ENCODE results near the gene LDAH. TPM values are rescaled to one million over a fixed set of nuclear protein-coding genes. Genes with fewer than 3 reads are reported as not detected.
A peak's percentile ranks its signal among the peaks of the same experiment; 100 is the strongest.

The LDAH gene
- total RNA-seq, 1 donor from 2014 or later: 18.3 TPM

DNA sequence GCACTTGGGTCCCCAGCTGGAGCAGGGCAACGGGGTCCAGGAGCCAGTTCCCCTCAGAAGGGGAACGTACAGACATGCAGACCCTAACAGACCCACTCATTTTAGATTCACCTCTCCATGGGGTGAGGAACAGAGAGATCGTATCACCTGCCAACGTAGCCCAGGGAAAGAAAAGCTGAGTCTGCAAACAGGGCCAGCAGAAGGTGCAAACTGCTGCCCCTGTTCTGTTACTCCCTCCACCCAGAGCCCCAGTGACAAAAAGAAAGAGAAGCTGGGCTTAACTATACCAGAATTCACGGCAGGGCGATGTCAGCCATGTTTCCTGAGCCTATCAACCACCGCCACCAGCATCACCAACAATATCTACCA lies 171.2 kb downstream of the LDAH start:
- no peak for ATAC-seq
- no peaks in the 10 kb centered on the region for H3K36me3 ChIP-seq
- DNase-seq: peak; percentile 18
- peak overlapping the region; percentile 97 for H3K27ac ChIP-seq
- peak overlapping the region; percentile 96 for H3K4me3 ChIP-seq
- peaks cover 30% of the 10 kb centered on the region for H3K4me1 ChIP-seq
- intact Hi-C loops (cut with DNase I): no loop called here
- no peaks in the 10 kb centered on the region for H3K27me3 ChIP-seq (ENCODE audit: low read depth)
- TF ChIP-seq, protein P1, sequence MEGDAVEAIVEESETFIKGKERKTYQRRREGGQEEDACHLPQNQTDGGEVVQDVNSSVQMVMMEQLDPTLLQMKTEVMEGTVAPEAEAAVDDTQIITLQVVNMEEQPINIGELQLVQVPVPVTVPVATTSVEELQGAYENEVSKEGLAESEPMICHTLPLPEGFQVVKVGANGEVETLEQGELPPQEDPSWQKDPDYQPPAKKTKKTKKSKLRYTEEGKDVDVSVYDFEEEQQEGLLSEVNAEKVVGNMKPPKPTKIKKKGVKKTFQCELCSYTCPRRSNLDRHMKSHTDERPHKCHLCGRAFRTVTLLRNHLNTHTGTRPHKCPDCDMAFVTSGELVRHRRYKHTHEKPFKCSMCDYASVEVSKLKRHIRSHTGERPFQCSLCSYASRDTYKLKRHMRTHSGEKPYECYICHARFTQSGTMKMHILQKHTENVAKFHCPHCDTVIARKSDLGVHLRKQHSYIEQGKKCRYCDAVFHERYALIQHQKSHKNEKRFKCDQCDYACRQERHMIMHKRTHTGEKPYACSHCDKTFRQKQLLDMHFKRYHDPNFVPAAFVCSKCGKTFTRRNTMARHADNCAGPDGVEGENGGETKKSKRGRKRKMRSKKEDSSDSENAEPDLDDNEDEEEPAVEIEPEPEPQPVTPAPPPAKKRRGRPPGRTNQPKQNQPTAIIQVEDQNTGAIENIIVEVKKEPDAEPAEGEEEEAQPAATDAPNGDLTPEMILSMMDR (IDR thresholded peaks at IDR 0.05): no peak
- H3K9me3 ChIP-seq: no peaks in the 10 kb centered on the region

DNA sequence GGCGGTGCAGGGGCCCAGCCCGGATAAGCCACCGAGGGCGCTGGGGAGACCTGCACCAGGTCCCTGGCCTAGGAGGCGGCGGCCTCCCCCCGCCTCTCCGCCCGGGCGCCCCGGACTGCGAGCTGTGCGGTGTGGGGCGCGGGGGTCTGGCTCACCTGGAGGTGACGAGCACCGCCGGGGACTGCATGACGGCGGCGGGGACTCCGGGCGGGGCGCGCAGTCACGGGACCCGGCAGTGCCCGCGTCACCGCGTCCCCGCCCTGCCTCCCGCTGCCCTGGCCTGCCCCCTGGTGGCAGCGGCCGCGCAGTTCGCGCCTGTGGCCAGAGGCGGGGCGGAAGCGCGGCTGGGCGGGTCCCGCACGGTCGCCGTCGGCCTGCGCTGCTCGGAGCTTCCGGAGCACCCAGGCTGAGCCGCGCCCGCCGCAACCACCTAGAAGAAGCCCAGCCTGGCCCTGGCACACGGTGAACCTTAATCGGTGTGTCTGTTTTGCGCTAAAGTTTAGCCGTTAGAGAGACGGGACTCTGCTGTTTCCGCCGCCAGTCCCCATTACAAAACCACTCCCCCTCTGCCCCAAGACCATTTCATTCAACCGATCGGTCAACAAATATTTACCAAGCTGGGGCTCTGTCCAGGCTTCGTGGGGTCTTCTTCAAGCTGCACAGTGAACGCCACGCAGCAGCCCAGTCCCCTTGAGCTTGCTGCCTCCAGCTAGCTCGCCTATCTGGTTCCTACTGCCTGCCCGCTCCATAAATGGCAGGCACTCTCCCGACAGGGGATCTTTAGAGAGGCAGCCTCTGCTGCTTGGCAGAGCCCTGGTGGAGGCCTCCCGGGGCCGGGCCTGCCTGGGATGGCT lies 171.8 kb downstream of the LDAH start, which contains the start of gene HS1BP3:
HS1BP3 (minus strand) TSS at position 222 of the 854 bp plus-strand sequence; CDS start at position 187, 35 bp downstream.
- H3K27me3 ChIP-seq (ENCODE audit: low read depth): no peaks in the 10 kb centered on the region
- H3K4me1 ChIP-seq: peaks cover 30% of the 10 kb centered on the region
- TF ChIP-seq, protein P1 (IDR thresholded peaks at IDR 0.05): peak; percentile 92
- H3K9me3 ChIP-seq: no peaks in the 10 kb centered on the region
- DNase-seq (peak; percentile 92), ATAC-seq (peak; percentile 96 to 98)
- peaks cover 5% of the 10 kb centered on the region for H3K36me3 ChIP-seq
- intact Hi-C loops (cut with DNase I): no loop called here
- peak within 1 kb of the TSS; percentile 97 for H3K27ac ChIP-seq
- peak within 1 kb of the TSS; percentile 96 for H3K4me3 ChIP-seq

DNA sequence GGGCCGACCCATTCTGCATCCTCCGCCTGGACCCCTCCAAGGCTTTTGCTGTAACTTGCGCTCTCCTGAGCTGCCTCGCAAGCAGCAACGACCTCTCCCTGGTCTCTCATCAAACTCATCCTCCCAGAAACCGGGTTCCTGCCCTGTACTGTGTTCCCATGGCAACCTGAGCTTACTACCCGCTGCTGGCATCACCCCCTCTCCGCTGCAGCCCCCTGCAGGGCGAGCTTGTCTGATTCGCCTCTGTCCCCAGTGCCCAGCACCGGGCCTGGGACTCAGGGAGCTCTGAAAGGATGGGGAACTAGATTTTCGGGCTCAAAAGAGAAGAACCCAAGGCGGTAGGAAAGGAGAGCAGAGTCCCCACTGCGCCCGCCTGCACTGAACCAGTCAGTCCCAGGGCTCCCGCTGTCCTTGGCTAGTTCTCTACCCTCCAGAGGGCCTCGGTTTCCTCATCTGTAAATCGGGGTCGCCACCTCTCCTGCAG lies 172.5 kb downstream of the LDAH start:
- DNase-seq: peak; percentile 61
- intact Hi-C loops (cut with DNase I): no loop called here

DNA sequence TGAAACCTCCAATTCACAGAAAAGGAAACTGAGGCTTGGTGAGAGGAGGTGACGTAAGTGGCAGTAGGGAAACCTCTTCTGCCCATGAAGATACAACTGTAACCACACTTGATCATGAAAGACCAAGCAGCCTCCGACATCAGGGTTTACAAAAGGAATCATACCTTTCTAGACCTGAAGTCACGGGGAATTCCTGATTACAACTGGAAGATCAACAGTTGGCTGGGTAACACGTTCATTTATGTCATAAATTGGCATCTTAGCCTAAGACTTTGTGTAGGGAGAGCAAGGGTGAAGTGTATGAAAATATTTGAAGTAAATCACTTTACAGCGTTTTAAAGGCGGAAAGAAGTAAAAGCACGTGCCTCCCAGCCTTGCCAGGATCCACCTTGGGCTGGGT lies 172.9 kb downstream of the LDAH start:
- H3K4me1 ChIP-seq: peaks cover 30% of the 10 kb centered on the region
- ATAC-seq (peak in 1 of 2 donors; percentile 18), DNase-seq (no peak)
- TF ChIP-seq, protein P1 (IDR thresholded peaks at IDR 0.05): no peak
- H3K4me3 ChIP-seq: peak overlapping the region; percentile 96
- H3K36me3 ChIP-seq: peaks cover 15% of the 10 kb centered on the region
- H3K27me3 ChIP-seq (ENCODE audit: low read depth): no peaks in the 10 kb centered on the region
- H3K9me3 ChIP-seq: no peaks in the 10 kb centered on the region
- H3K27ac ChIP-seq: peak overlapping the region; percentile 97
- intact Hi-C loops (cut with DNase I): no loop called here

More for the DNA sequence above, 172.5 kb downstream of the LDAH start:
- Histone ChIP-seq H3K4me1 (peaks cover 30% of the 10 kb centered on the region), H3K36me3 (peaks cover 10% of the 10 kb centered on the region), H3K4me3 (peak overlapping the region; percentile 96), H3K27ac (peak overlapping the region; percentile 97), H3K9me3 (no peaks in the 10 kb centered on the region), H3K27me3 (ENCODE audit: low read depth) (no peaks in the 10 kb centered on the region)
- ATAC-seq: peak; percentile 15 to 35
- TF ChIP-seq, protein P1 (IDR thresholded peaks at IDR 0.05): no peak

DNA sequence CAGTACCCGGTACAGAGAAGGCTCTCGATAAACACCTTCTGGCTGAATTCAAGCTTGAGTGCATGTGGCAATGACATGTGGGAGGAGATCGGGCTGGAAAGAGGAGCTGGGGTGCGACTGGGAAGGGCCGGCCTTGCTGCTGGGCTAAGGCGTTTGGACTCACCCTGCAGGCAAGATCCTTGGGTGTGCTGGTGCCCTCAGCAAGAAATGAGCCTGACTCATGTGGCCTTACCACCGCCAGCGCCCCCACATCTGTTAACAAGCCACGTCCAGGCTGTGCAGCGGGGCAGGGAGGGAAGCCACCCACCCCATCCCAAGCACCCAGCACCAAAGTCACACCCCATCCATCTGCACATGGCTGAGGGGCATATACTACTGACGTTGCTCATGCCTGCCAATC lies 173.3 kb downstream of the LDAH start:
- Histone ChIP-seq H3K4me3 (peak overlapping the region; percentile 96), H3K27me3 (ENCODE audit: low read depth) (no peaks in the 10 kb centered on the region), H3K36me3 (peaks cover 19% of the 10 kb centered on the region), H3K4me1 (peaks cover 30% of the 10 kb centered on the region), H3K9me3 (no peaks in the 10 kb centered on the region), H3K27ac (no peak overlapping the region)
- intact Hi-C loops (cut with DNase I): no loop called here
- ATAC-seq (no peak), DNase-seq (peak; percentile 51)
- TF ChIP-seq, protein P1 (IDR thresholded peaks at IDR 0.05): no peak
